H1 (cell line): ENCODE results near the gene OR2A25.

Experiments
- CHD1 ChIP-seq: IDR thresholded peaks from 2 replicates; pipeline ENCODE4 v1.6.1; 2012; ENCODE audit warnings: low read depth, low read length, improper control_type of control experiment
- GABPA ChIP-seq: IDR thresholded peaks from 2 replicates; pipeline ENCODE4 v1.6.1; 2011; ENCODE audit warnings: mild to moderate bottlenecking, low read length, moderate library complexity, borderline replicate concordance; ENCODE audit not compliant: insufficient read depth
- POLR2A ChIP-seq, 2 experiments: IDR thresholded peaks; 1 replicate in 1 of 2; 2 replicates in 1 of 2; pipeline ENCODE4 v1.6.1; 2011; ENCODE audit warnings: low read depth in 2 of 2, low read length in 2 of 2, mild to moderate bottlenecking in 2 of 2; ENCODE audit errors: control extremely low read depth in 1 of 2
- SAP30 ChIP-seq: fragments of 300-600 bp; sonication (generic); IDR thresholded peaks from 2 replicates; pipeline ENCODE4 v1.7.1; 2012; ENCODE audit warnings: low read length, moderate library complexity, mild to moderate bottlenecking, inconsistent platforms; ENCODE audit not compliant: insufficient read depth, insufficient replicate concordance
- TF ChIP-seq, protein P1 (sequence below): IDR thresholded peaks from 2 replicates; pipeline ENCODE4 v1.6.1; 2011; ENCODE audit warnings: low read depth, mild to moderate bottlenecking, low read length; ENCODE audit not compliant: insufficient read depth
- TF ChIP-seq, protein P2 (sequence below), 3 experiments: IDR thresholded peaks; 1 replicate in 2 of 3; 2 replicates in 1 of 3; pipeline versions ENCODE4 v1.5.1 to v1.6.1; 2011; ENCODE audit warnings: low read length in 3 of 3, mild to moderate bottlenecking in 3 of 3, inconsistent platforms in 2 of 3, low read depth in 1 of 3, moderate library complexity in 1 of 3; ENCODE audit not compliant: insufficient read depth in 1 of 3; ENCODE audit errors: control extremely low read depth in 1 of 3
- TF ChIP-seq, protein P3 (sequence below): IDR thresholded peaks from 2 replicates; pipeline ENCODE4 v1.6.1; 2012; ENCODE audit warnings: inconsistent platforms

DNA sequence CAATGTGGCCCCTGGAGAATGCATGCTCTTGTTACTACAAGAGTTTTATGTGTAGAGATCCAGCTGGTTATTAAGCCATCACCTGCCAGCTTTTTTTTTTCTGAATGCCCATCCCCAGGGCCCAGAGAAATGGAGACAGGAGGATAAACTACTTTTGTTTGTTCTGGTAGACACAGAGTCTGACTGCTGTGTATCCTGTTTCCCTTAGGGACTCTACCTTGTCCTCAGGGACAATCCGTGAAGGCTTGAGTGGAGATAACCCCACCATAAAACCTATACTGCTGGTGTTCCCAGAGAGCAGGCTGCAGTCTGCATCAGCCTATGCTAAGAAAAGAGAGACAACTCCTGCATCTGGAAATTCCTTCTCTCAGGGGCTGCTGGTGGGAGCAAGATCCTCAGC lies 21.0 kb upstream of the OR2A25 start, which contains the start of gene OR2A5:
- TF ChIP-seq, protein P1, sequence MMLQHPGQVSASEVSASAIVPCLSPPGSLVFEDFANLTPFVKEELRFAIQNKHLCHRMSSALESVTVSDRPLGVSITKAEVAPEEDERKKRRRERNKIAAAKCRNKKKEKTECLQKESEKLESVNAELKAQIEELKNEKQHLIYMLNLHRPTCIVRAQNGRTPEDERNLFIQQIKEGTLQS: no peak
- TF ChIP-seq, protein P2, sequence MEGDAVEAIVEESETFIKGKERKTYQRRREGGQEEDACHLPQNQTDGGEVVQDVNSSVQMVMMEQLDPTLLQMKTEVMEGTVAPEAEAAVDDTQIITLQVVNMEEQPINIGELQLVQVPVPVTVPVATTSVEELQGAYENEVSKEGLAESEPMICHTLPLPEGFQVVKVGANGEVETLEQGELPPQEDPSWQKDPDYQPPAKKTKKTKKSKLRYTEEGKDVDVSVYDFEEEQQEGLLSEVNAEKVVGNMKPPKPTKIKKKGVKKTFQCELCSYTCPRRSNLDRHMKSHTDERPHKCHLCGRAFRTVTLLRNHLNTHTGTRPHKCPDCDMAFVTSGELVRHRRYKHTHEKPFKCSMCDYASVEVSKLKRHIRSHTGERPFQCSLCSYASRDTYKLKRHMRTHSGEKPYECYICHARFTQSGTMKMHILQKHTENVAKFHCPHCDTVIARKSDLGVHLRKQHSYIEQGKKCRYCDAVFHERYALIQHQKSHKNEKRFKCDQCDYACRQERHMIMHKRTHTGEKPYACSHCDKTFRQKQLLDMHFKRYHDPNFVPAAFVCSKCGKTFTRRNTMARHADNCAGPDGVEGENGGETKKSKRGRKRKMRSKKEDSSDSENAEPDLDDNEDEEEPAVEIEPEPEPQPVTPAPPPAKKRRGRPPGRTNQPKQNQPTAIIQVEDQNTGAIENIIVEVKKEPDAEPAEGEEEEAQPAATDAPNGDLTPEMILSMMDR (IDR thresholded peaks at IDR 0.05; ENCODE audit: control extremely low read depth in 1 of 3, insufficient read depth in 1 of 3, low read depth in 1 of 3, low read length in 3 of 3): no peak
- TF ChIP-seq SAP30 (no peak), CHD1 (no peak), GABPA (no peak), POLR2A (IDR thresholded peaks at IDR 0.05; ENCODE audit: control extremely low read depth in 1 of 2, low read depth in 2 of 2, low read length in 2 of 2) (no peak)
- TF ChIP-seq, protein P3, sequence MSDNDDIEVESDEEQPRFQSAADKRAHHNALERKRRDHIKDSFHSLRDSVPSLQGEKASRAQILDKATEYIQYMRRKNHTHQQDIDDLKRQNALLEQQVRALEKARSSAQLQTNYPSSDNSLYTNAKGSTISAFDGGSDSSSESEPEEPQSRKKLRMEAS: no peak
